NCI-H2171 treated with DMSO at 0.1 percent for 48 hours (cell line): ENCODE results near the gene GALNT2.

Source experiments
- DNase-seq: peaks from one replicate; lab custom pipeline; 2025; lab: John Stamatoyannopoulos, UW

The GALNT2 gene

GRCh38 chr1:230112782-230113181, 45.7 kb downstream of the GALNT2 start:
- DNase-seq, result no peak

- no peak for DNase-seq
These were observed 46.2 kb downstream of the GALNT2 start for GRCh38 chr1:230113235-230113592.

GRCh38 chr1:230113593-230114236, 46.7 kb downstream of the GALNT2 start:
- DNase-seq, result no peak

GRCh38 chr1:230114237-230114651, 47.2 kb downstream of the GALNT2 start:
- DNase-seq, result no peak

GRCh38 chr1:230117694-230118093, 50.7 kb downstream of the GALNT2 start:
- no peak for DNase-seq

- no peak for DNase-seq
These were observed 52.3 kb downstream of the GALNT2 start for GRCh38 chr1:230119340-230119739.

GRCh38 chr1:230120289-230120920, 53.4 kb downstream of the GALNT2 start:
- DNase-seq, result no peak

- DNase-seq, result no peak
These were observed 53.9 kb downstream of the GALNT2 start for GRCh38 chr1:230120921-230121381.

GRCh38 chr1:230121950-230122349, 54.9 kb downstream of the GALNT2 start:
- no peak for DNase-seq

- DNase-seq, result no peak
These were observed 55.6 kb downstream of the GALNT2 start for GRCh38 chr1:230122366-230123279.

GRCh38 chr1:230123280-230124185, 56.5 kb downstream of the GALNT2 start:
- DNase-seq, result no peak

- DNase-seq, result no peak
These were observed 57.4 kb downstream of the GALNT2 start for GRCh38 chr1:230124186-230125128.

GRCh38 chr1:230125141-230125540, 58.1 kb downstream of the GALNT2 start:
- no peak for DNase-seq

- no peak for DNase-seq
These were observed 58.8 kb downstream of the GALNT2 start for GRCh38 chr1:230125640-230126528.

GRCh38 chr1:230126529-230127104, 59.6 kb downstream of the GALNT2 start:
- no peak for DNase-seq

- no peak for DNase-seq
These were observed 60.3 kb downstream of the GALNT2 start for GRCh38 chr1:230127105-230128054.

- DNase-seq, result no peak
These were observed 61.7 kb downstream of the GALNT2 start for GRCh38 chr1:230128569-230129285.
